GM21528 (cell line): ENCODE data around the gene COL24A1.
"Not testable (repeated sequence)": the region's sequence is repeated elsewhere in the genome, so short reads cannot be mapped to it uniquely, and the experiment has no call there.

Experiments used
- ATAC-seq: cut with Tn5 transposase; IDR thresholded peaks from one replicate; pipeline ENCODE4 v1.9.1; 2021; ENCODE audit warnings: mild to moderate bottlenecking, moderate library complexity; ENCODE audit not compliant: unreplicated experiment, low FRiP score

Gene COL24A1

GRCh38 chr1:85830837-85831236 is 325.7 kb downstream of the COL24A1 start:
- no peak for ATAC-seq

GRCh38 chr1:85824066-85824840 is 332.3 kb downstream of the COL24A1 start:
- ATAC-seq: no peak

GRCh38 chr1:85822696-85823095 is 333.9 kb downstream of the COL24A1 start:
- ATAC-seq: no peak

GRCh38 chr1:85818371-85818770 is 338.2 kb downstream of the COL24A1 start:
- no peak for ATAC-seq

GRCh38 chr1:85816606-85817005 is 340.0 kb downstream of the COL24A1 start:
- ATAC-seq: no peak

GRCh38 chr1:85815906-85816305 is 340.7 kb downstream of the COL24A1 start:
- ATAC-seq: no peak

- no peak for ATAC-seq
Measured at GRCh38 chr1:85806236-85806965, 350.2 kb downstream of the COL24A1 start.

GRCh38 chr1:85801520-85801919 is 355.1 kb downstream of the COL24A1 start:
- ATAC-seq: no peak

- no peak for ATAC-seq
Measured at GRCh38 chr1:85799737-85800136, 356.8 kb downstream of the COL24A1 start.

GRCh38 chr1:85798419-85798818 is 358.2 kb downstream of the COL24A1 start:
- no peak for ATAC-seq

GRCh38 chr1:85777021-85777420 is 379.6 kb downstream of the COL24A1 start:
- ATAC-seq: not testable (repeated sequence)

GRCh38 chr1:85762804-85763203 is 393.8 kb downstream of the COL24A1 start:
- no peak for ATAC-seq

GRCh38 chr1:85756864-85757263 is 399.7 kb downstream of the COL24A1 start:
- no peak for ATAC-seq

- no peak for ATAC-seq
Measured at GRCh38 chr1:85748120-85748519, 408.5 kb downstream of the COL24A1 start.

- ATAC-seq: no peak
Measured at GRCh38 chr1:85746777-85747176, 409.8 kb downstream of the COL24A1 start.

- no peak for ATAC-seq
Measured at GRCh38 chr1:85743814-85744213, 412.8 kb downstream of the COL24A1 start.

- no peak for ATAC-seq
Measured at GRCh38 chr1:85734931-85735330, 421.6 kb downstream of the COL24A1 start.

GRCh38 chr1:85718678-85719340 is 437.8 kb downstream of the COL24A1 start:
- no peak for ATAC-seq

GRCh38 chr1:85714418-85715114 is 442.0 kb downstream of the COL24A1 start:
- not testable (repeated sequence) for ATAC-seq

GRCh38 chr1:85708829-85709227 is 447.7 kb downstream of the COL24A1 start:
- ATAC-seq: no peak
